NT2/D1 (cell line): ENCODE measurements around the gene CYB5B.

Source experiments
- SUZ12 ChIP-seq: IDR thresholded peaks from 2 replicates; pipeline ENCODE4 v1.6.1; 2011; ENCODE audit not compliant: insufficient read length, insufficient read depth; ENCODE audit errors: extremely low read depth
- YY1 ChIP-seq: IDR thresholded peaks from 2 replicates; pipeline ENCODE4 v1.6.1; 2011; ENCODE audit not compliant: insufficient read length, insufficient read depth
- ZNF274 ChIP-seq: IDR thresholded peaks from 2 replicates; pipeline ENCODE4 v1.6.1; 2011; ENCODE audit warnings: mild to moderate bottlenecking, low read depth, low read length

DNA sequence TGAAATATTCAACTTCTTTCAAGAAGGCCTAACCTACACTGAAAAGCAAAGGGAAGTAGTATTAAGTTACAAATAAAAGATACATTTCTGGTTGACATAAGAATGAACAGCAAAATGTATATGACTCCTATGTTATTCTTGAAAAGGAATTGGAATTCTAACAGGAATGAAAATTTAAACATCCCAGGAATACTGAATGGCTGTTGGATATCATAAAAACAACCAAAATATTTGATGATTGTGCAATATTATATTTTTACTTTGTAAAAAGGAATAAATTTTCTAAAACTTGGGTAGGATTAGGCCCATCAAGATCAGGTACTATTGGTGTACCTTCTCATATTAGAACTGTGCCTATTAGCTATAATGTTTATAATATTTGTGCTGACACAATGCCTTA lies 50.0 kb downstream of the CYB5B start:
- TF ChIP-seq YY1 = no peak
- TF ChIP-seq ZNF274 = no peak
- no peak for TF ChIP-seq SUZ12
